Measurements from ENCODE around the gene ALK.

Gene ALK

DNA sequence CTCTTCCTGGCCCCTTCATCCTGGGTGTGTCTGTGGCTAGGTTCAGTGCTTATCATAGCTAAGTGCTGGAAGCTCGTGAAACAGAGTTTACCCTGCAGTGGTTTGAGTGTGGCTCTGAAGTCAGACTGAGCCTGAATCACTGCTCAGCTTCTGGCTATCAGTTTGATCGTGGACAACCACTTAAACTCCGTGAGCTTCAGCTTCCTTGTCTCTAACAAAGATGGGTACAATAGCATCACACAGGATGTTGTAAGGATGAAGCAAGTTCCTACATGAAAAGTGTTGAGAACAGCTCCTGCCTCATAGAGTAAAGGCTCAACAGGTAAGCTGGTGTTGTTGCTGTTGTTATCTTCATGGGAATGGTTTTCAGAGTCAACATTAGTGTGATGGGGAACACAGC is 595.8 kb downstream of the ALK start:
- TF ChIP-seq, protein P1, sequence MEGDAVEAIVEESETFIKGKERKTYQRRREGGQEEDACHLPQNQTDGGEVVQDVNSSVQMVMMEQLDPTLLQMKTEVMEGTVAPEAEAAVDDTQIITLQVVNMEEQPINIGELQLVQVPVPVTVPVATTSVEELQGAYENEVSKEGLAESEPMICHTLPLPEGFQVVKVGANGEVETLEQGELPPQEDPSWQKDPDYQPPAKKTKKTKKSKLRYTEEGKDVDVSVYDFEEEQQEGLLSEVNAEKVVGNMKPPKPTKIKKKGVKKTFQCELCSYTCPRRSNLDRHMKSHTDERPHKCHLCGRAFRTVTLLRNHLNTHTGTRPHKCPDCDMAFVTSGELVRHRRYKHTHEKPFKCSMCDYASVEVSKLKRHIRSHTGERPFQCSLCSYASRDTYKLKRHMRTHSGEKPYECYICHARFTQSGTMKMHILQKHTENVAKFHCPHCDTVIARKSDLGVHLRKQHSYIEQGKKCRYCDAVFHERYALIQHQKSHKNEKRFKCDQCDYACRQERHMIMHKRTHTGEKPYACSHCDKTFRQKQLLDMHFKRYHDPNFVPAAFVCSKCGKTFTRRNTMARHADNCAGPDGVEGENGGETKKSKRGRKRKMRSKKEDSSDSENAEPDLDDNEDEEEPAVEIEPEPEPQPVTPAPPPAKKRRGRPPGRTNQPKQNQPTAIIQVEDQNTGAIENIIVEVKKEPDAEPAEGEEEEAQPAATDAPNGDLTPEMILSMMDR (IDR thresholded peaks at IDR 0.05; ENCODE audit: low read depth, low read length): no peak
- no peak for DNase-seq (ENCODE audit: extremely low read depth, low read depth)

DNA sequence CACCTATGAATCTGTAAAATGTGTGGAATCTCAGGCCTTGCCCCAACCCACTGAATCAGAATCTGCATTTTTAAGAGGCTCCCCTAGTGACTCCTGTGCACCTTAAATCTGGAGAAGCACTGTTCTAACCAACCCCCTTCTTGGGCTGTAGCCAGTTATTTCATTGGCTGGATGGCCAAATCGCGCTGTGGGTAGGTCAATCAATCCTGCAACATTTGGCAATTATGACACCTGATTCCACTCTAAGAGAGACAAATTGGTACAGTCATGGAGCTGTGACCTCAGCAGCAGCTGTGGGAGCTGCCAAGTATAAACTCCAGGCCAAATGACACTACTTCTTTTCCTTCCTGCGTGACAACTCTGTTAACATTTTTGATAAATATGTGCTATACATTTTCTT is 597.4 kb downstream of the ALK start:
- TF ChIP-seq, protein P1 (IDR thresholded peaks at IDR 0.05; ENCODE audit: low read depth, low read length): no peak
- DNase-seq (ENCODE audit: extremely low read depth, low read depth): no peak

- DNase-seq (ENCODE audit: extremely low read depth, low read depth): no peak
- TF ChIP-seq, protein P1 (IDR thresholded peaks at IDR 0.05; ENCODE audit: low read depth, low read length): no peak
Observed at GRCh38 chr2:29323301-29323700, 598.1 kb downstream of the ALK start.

DNA sequence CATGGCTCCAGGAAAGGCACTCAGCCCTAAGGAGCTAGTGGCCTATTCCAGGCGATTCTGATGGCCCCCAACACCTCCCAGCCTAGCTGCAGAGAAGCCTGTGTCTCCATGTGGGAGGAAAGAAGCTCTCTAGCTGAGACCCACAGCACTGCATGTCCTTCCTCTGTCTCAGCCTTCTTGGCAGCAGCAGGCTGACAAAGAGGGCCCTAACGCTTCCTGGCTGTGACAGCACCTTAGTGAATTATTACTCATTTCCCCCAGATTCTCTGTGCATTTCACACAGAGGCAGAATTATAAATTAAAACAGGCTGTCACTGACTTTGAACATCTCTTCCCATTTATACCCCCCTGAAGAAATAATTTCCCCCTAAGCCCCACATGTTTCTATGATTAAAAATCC is 599.4 kb downstream of the ALK start:
- no peak for DNase-seq (ENCODE audit: extremely low read depth, low read depth)
- TF ChIP-seq, protein P1 (IDR thresholded peaks at IDR 0.05; ENCODE audit: low read depth, low read length): no peak

- TF ChIP-seq, protein P1 (IDR thresholded peaks at IDR 0.05; ENCODE audit: low read depth, low read length): no peak
- DNase-seq (ENCODE audit: extremely low read depth, low read depth): no peak
Observed at GRCh38 chr2:29317801-29318485, 603.4 kb downstream of the ALK start.

DNA sequence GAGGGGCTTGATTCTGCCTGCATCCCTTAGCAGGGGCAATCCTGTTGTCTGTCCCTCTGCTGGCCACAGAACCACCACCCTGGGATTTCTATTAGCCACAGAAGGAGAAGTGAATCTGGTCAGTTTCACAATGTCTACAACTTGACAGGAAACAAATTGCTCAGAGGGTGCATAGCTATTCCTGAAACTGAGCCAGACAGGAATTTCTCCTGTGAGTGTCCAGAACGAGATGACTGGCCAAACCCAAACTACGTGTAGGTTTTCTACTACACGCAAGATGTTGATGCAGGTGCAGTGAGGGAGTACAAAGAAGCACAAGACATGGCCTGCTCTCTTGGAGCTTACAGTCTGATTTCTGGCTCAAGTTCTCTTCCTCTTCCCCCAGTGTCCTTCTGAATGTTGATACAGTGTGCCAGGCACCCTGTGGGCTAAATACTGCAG is 604.3 kb downstream of the ALK start:
- DNase-seq (ENCODE audit: extremely low read depth, low read depth): no peak
- TF ChIP-seq, protein P1 (IDR thresholded peaks at IDR 0.05; ENCODE audit: low read depth, low read length): no peak

DNA sequence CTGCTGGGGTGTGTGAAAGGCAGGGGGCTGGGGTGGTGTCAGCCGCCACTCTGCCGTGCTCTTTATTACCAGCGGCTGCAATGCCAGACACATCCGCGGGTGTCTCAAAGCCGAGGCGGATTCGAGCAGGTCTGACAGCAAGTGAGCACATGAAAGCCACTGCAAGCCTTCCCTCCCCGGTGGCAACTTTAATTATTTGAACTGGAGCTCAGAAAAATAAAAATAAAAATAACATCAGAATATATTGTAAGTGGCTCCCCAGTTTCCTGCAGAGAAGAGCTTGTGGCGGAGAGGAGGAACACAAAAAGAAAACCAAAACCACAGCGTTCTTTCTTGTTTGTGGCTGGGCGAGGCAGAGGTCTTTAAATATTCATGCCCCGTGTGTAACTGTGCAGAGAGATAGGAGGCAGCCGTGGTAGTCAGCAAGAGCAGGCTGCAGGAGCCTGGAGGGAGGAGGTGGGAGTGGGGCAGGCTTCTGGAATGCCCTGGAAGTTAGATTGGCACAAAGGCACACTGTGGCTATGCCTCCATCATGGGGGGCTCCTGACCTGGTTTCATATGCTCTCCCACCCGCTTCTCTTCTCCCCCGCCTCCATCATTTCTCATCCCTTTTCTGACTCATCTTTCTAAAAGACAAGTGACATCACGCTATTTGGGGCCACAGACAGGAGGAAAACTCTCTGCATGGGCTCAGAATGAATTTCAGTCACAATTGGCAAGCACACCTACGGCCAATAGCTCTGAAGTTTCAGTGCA is 606.4 kb downstream of the ALK start:
- DNase-seq (ENCODE audit: extremely low read depth, low read depth): no peak
- TF ChIP-seq, protein P1 (IDR thresholded peaks at IDR 0.05; ENCODE audit: low read depth, low read length): no peak; the same call in 1 of the 2 replicates

Measured in AG09319 (cell line).